Measurements from ENCODE around the gene ARHGAP6. TPM values are rescaled to one million over a fixed set of nuclear protein-coding genes. Genes with fewer than 3 reads are reported as not detected.

ARHGAP6 gene
- total RNA-seq, 6 donors from 2014 or later, result 14.4 to 40.9 (median 18.0) TPM

- DNase-seq, result no peak
- TF ChIP-seq, protein P1, sequence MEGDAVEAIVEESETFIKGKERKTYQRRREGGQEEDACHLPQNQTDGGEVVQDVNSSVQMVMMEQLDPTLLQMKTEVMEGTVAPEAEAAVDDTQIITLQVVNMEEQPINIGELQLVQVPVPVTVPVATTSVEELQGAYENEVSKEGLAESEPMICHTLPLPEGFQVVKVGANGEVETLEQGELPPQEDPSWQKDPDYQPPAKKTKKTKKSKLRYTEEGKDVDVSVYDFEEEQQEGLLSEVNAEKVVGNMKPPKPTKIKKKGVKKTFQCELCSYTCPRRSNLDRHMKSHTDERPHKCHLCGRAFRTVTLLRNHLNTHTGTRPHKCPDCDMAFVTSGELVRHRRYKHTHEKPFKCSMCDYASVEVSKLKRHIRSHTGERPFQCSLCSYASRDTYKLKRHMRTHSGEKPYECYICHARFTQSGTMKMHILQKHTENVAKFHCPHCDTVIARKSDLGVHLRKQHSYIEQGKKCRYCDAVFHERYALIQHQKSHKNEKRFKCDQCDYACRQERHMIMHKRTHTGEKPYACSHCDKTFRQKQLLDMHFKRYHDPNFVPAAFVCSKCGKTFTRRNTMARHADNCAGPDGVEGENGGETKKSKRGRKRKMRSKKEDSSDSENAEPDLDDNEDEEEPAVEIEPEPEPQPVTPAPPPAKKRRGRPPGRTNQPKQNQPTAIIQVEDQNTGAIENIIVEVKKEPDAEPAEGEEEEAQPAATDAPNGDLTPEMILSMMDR (IDR thresholded peaks at IDR 0.05), result no peak
- TF ChIP-seq POLR2A (IDR thresholded peaks at IDR 0.05), result no peak
These were observed 227.4 kb downstream of the ARHGAP6 start for GRCh38 chrX:11438380-11438723.

GRCh38 chrX:11437642-11438379 lies 227.9 kb downstream of the ARHGAP6 start:
- Histone ChIP-seq H3K27ac (no peak overlapping the region), H3K4me1 (no peaks in the 10 kb centered on the region), H3K4me3 (no peak overlapping the region), H3K9me3 (no peaks in the 10 kb centered on the region), H3K27me3 (no peaks in the 10 kb centered on the region), H3K36me3 (no peaks in the 10 kb centered on the region)
- no peak for TF ChIP-seq POLR2AphosphoS5 (IDR thresholded peaks at IDR 0.05)
- TF ChIP-seq, protein P1 (IDR thresholded peaks at IDR 0.05), result no peak
- no peak for TF ChIP-seq EP300 (IDR thresholded peaks at IDR 0.05)
- TF ChIP-seq POLR2A (IDR thresholded peaks at IDR 0.05), result no peak
- ATAC-seq (ENCODE audit: low FRiP score in 2 of 2), result peak; percentile 34 to 49
- 75 to 76% methylated on average over 13 to 15 of the region's 15 CpGs for WGBS, 2 donors
- peak in 1 of 2 donors; percentile 2 for DNase-seq

More at GRCh38 chrX:11438380-11438723, 227.4 kb downstream of the ARHGAP6 start:
- H3K27ac ChIP-seq, result no peak overlapping the region
- 72 to 73% methylated on average over 2 of the region's 2 CpGs for WGBS, 2 donors
- ATAC-seq (ENCODE audit: low FRiP score in 2 of 2), result no peak
- no peaks in the 10 kb centered on the region for H3K4me1 ChIP-seq
- H3K4me3 ChIP-seq, result no peak overlapping the region
- H3K27me3 ChIP-seq, result no peaks in the 10 kb centered on the region
- no peaks in the 10 kb centered on the region for H3K36me3 ChIP-seq
- no peaks in the 10 kb centered on the region for H3K9me3 ChIP-seq

GRCh38 chrX:11435568-11435967 lies 230.2 kb downstream of the ARHGAP6 start:
- no peaks in the 10 kb centered on the region for H3K27me3 ChIP-seq
- DNase-seq (no peak), ATAC-seq (ENCODE audit: low FRiP score in 2 of 2) (peak in 1 of 2 donors; percentile 41)
- no peak overlapping the region for H3K4me3 ChIP-seq
- no peaks in the 10 kb centered on the region for H3K9me3 ChIP-seq
- TF ChIP-seq POLR2AphosphoS5 (IDR thresholded peaks at IDR 0.05), result no peak
- no peak for TF ChIP-seq POLR2A (IDR thresholded peaks at IDR 0.05)
- TF ChIP-seq EP300 (IDR thresholded peaks at IDR 0.05), result no peak
- TF ChIP-seq, protein P1 (IDR thresholded peaks at IDR 0.05), result no peak
- H3K4me1 ChIP-seq, result no peaks in the 10 kb centered on the region
- no peak overlapping the region for H3K27ac ChIP-seq
- WGBS, 2 donors, result 54 to 74% methylated on average over 4 of the region's 4 CpGs
- H3K36me3 ChIP-seq, result no peaks in the 10 kb centered on the region

DNA sequence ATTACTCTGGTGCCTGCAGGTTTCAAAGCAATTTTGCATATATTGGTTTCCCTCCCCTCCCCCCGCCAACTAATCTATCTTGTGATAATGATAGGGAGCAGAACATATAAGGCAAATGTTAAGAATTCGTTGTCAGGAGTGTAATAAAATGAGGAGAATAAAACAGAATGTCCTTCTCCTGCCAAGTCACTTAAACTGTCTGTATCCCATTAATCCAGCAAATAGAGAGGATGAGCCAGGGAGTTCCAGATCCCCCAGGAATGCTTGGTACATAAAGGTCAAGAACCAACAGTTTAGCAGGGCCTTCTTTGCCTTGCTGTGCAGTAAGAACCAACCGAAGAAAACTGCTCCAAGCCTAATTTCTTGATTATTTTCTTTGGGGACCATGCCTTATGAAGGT lies 231.1 kb downstream of the ARHGAP6 start:
- Histone ChIP-seq H3K27ac (no peak overlapping the region), H3K9me3 (no peaks in the 10 kb centered on the region), H3K4me1 (no peaks in the 10 kb centered on the region), H3K27me3 (no peaks in the 10 kb centered on the region), H3K36me3 (no peaks in the 10 kb centered on the region), H3K4me3 (no peak overlapping the region)
- DNase-seq (no peak), ATAC-seq (ENCODE audit: low FRiP score in 2 of 2) (no peak)
- TF ChIP-seq, protein P1 (IDR thresholded peaks at IDR 0.05), result no peak
- TF ChIP-seq EP300 (IDR thresholded peaks at IDR 0.05) (no peak), POLR2A (IDR thresholded peaks at IDR 0.05) (no peak), POLR2AphosphoS5 (IDR thresholded peaks at IDR 0.05) (no peak)
- 56 to 84% methylated on average over 2 to 3 of the region's 3 CpGs for WGBS, 2 donors

- H3K9me3 ChIP-seq, result no peaks in the 10 kb centered on the region
- ATAC-seq (ENCODE audit: low FRiP score in 2 of 2), result peak in 1 of 2 donors; percentile 46
- no peak for DNase-seq
- H3K27ac ChIP-seq, result no peak overlapping the region
- H3K27me3 ChIP-seq, result no peaks in the 10 kb centered on the region
- no peak overlapping the region for H3K4me3 ChIP-seq
- H3K36me3 ChIP-seq, result no peaks in the 10 kb centered on the region
- TF ChIP-seq, protein P1 (IDR thresholded peaks at IDR 0.05), result no peak
- no peak for TF ChIP-seq EP300 (IDR thresholded peaks at IDR 0.05)
- TF ChIP-seq POLR2AphosphoS5 (IDR thresholded peaks at IDR 0.05), result peak in 1 of 2 donors; percentile 29
- WGBS, 2 donors, result 33 to 61% methylated on average over 1 of the region's 1 CpG
- H3K4me1 ChIP-seq, result no peaks in the 10 kb centered on the region
These were observed 233.9 kb downstream of the ARHGAP6 start for GRCh38 chrX:11431786-11432185.

Data from upper lobe of left lung (tissue), 6 donors.